LoVo (cell line): ENCODE measurements around the gene PPP1R17.

ENCODE experiments used
- DNase-seq: peaks from one replicate; pipeline ENCODE4 v3.0.0-alpha.2; 2016; ENCODE audit warnings: low spot score

The PPP1R17 gene

DNA sequence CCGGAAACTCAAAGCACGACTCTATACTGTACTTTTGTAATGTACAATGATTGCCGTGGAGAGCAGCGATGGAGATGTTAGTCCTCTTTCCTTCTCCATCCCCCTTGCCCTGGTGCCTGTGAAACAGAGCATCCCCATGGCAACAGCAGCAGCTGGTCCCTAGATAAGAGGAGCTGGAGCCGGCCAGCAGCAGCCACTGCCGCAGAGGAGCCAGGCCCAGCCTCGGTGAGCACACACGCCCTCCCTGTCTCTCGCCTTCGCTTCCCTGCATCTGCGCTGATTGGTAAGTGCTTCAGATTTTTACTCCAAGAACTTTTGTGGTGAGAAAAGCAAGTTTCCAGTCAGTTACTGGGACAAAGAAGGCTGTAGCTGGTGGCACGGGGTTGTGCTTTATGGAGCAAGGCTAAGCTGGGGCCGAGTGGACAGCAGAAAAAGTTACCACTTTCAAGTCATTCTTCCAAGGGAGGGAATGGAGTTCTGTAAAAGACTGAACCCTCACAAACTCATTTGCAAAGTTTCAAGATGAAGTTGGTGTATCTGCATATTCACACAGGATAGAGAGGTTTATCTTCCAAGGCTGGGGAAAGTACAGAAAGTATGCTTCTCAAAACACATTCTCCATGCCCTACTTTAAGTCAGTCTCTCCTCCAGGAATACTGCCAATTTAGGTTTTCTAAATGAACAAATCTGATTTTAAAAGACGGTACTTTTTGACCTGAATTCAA lies at the start of gene PPP1R17:
Gene PPP1R17 (plus strand): TSS at position 192 of the 725 bp plus-strand sequence. CDS start 5,227 bp downstream, outside the sequence.
- DNase-seq: no peak

DNA sequence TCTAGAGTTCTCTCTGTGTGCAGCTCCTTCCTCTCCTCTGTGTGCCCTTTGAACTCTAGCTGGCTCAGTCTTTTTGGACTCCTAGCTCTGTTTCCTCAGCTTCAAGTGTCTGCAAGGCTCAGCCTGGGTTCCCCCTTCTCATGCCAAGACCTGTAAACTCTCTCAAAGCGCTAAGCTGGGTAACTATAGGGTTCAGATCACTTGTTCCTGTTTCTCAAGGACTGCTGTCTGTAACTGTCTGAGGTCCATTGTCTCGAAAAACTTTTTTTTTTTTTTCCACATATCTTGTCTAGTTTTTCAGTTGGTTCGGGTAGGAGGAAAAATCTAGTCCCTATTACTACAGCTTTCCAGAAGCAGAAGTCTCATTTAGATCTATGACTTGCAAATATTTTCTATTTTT lies 46.6 kb upstream of the PPP1R17 start:
- DNase-seq: no peak

GRCh38 chr7:31642681-31643115 lies 44.3 kb upstream of the PPP1R17 start:
- DNase-seq: no peak

- no peak for DNase-seq
These were observed 40.1 kb upstream of the PPP1R17 start for GRCh38 chr7:31646942-31647341.

- no peak for DNase-seq
These were observed 39.5 kb upstream of the PPP1R17 start for GRCh38 chr7:31647511-31647910.

DNA sequence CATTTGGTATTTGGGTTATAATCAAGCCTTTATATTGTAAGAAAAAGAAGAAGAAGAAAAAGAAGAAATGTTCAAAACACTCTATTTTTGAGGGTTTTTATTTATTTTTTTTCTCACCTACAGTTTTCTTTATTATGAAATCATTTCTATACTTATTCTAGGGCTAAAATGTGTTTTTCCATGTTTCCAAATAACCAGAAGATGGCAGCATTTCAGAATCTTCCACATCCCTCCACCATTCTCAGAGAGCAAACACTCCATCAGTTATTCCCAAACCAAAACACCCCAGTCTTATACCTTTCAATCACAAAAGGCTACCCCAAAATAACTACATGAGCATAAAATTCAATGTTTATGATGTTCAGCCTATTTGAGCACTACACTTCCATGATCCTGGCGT lies 38.7 kb upstream of the PPP1R17 start:
- no peak for DNase-seq

DNA sequence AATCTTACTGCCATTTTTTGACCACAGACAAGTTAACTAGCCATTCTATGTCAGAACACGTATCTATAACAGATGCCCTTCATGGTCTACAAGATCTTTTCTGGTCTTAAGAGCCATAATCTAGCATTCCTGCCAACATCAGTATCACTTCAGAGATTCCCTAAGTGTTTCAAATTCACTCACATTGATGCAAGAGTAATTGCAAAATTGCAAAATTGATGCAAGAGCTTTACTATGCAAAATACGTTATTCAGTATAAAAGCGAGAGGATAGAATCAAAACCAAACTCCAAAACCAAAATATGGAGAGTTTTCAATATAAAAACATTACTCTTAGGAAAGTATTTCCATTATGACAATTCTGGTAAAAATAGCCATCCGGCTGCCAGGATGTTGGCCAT lies 38.1 kb upstream of the PPP1R17 start:
- no peak for DNase-seq

DNA sequence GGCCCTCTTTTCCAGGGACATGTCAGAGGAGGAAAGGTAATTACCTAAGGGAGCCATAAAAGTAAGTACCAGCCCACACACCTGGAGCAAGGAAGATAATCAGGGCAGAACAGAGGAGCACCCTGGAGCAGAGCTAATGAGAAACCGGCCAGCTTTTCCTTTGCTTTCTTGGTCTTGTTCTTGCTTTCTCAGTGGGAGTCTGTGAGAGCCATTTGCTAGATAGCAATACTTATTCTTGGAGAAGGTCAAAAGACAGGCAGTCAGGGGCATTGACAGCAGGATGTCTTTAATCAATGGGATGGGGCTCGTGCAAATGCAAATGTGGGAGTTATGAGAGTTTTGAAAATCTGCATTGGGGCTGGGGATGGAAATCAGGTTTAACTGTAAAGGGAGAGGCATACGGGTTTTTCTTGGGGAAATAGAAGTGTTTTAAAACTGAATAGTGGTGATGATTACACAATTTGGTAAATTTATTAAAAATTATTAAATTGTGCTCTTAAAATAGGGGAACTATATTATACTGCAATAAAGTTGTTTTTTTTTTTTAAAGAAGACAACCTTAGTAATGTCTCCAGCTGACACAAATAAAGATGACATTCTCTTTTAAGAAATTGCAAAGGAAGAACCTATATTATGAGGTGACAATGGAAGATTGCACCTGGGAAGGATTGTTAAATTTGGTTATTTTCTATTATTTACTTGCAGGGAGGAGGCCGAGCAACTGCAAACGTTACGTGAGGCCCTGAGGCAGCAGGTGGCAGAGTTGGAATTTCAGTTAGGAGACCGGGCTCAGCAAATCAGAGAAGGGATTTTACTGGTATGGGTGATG lies 35.6 kb upstream of the PPP1R17 start:
- no peak for DNase-seq

- DNase-seq: no peak
These were observed 35.0 kb upstream of the PPP1R17 start for GRCh38 chr7:31652063-31652326.

DNA sequence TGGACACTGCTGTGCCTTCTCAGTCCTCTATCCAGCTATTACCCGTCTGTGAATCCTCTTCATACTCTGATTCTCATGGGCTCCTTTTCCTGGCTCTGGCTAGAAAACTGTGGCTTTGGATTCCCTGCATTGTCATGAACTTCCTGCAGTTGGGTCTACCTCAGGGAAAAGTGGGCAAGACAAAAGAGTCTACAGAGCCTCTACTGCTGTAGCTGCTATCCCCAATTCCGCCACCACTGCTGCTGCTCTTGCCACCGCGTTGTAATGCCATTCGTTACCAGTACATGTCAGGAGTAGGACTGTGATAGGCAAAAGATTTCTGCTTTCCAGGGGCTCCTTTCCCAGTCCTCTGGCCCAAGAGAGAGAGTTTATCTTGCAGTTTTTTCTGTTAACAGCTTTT lies 23.9 kb upstream of the PPP1R17 start:
- no peak for DNase-seq

GRCh38 chr7:31664890-31665289 lies 22.1 kb upstream of the PPP1R17 start:
- no peak for DNase-seq

DNA sequence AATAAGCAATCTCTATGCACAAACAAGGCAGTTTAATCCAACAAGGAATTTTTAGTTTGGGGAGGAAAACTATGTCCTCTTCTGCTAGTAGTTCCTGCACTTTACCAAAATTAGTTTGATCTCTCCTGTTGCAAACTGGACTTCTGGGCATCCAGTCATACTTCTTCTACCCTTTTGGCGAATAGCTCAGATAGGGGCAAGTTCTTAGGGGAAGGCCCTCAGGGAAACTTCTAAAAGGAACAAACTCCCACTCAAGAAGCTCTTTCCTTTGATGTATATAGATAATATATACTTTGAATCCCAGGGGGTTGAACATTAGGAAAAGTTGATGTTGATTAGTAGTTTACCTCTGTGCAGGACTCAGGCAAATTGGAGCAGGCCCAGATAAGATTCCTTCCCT lies 21.5 kb upstream of the PPP1R17 start:
- no peak for DNase-seq

DNA sequence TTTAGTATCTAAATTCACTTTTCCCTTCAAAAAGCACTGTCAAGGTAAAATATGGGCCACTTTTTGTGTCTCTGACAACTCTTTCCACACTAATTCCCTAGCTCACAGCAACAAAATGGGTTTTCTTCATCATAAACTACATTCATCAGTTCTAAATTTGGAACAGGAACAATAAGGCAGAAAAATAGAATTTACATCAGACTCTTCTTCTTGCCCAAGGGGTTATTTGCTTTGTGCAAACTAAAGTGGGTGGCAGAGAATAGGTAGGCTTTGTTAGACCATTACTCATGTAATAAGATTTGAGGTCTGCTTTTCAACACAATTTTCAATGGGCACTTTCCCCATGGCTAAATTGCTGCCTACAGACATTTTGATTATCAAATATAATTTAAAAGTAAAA lies 17.6 kb upstream of the PPP1R17 start:
- no peak for DNase-seq

GRCh38 chr7:31679574-31680305 lies 7.3 kb upstream of the PPP1R17 start:
- no peak for DNase-seq

DNA sequence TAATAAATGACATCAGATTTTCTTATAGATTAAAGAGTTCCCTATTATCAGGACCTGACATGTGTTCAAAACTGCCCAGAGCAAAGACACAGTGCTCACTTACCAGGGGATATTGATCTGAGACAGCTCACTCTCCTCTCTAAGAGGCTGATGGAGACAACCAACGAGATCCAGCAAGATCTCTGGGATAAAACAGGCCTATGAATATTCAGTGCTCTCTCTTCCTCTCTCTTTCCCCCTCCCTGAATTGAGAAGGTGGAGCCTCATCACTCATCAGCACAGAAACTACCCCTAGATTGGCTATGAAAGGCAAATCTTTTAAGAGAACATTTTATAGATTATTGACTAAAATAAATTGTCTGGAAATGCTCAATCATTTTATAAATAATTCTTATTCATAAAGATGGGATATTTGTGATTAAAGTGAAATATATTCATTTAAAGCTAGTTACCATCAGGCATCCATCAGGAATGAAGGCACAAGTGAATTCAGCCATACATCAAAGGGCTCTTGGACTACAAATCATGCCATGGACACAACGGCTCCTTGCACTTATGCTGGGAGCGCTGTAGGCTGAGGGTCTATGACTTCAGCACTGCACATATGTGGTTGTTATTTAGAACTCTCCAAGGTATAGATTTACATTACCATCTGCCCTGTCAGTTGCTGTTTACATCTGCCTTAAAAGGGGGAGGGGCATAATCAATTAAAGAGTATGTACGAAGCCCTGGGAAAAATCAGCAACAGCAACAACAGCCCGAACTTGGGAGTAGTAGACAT lies 3.4 kb upstream of the PPP1R17 start:
- DNase-seq: no peak

DNA sequence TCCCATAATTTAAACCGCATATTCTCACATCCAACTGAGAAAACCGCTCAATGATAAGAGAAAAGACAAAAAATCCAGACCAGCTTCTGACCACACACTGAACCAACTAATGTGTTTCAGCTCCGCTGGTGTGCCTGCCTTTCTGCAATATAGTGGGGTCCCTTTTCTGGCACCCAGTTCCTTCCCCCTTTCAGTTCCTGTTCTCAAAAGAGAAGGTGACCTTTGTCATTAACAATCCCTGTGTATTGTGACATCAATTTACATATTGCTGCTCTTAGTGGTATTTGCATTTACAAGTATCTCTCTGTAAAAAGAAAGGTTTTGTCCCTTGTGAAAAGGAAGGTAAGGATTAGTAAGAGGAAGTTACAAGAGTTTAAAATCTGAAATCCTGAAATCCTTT lies 1.4 kb downstream of the PPP1R17 start:
- DNase-seq: no peak

DNA sequence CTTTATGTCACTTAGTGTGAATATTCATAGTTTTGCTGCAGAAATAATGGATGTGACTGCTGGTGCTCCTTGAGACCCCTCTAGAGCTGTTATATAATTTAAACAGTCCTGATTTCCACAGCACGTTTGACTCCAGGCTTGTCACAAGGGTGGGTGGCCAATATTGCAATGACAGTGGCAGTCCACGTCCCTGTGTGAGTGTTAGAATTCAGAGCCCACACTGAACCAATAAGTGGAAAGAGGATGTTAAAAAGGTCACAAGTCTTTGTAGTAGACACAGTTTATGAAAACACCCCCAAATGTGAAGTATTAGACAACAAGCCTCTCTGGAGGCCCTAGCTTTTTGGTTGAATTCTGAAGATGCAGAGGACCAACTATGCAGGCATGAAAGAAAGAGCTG lies 2.0 kb downstream of the PPP1R17 start:
- DNase-seq: no peak

DNA sequence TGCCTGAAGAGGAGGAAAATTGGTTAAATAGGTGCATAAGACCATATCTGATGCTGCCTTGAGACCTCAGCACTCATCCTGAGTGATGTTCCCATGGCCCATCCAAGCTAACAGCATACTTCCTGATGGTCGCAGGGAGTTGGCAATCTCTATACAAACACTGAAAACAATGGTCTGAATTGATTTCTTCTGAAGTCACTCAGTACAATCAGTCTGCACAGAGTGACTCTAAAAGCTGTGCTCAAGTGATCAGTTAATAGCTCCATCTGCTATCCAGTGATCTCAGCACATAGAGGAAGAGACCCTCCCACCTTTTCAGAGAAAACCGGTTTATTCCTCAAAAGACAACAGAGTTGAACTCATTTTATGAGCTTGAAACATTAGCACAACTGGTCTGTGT lies 3.9 kb downstream of the PPP1R17 start:
- DNase-seq: no peak

DNA sequence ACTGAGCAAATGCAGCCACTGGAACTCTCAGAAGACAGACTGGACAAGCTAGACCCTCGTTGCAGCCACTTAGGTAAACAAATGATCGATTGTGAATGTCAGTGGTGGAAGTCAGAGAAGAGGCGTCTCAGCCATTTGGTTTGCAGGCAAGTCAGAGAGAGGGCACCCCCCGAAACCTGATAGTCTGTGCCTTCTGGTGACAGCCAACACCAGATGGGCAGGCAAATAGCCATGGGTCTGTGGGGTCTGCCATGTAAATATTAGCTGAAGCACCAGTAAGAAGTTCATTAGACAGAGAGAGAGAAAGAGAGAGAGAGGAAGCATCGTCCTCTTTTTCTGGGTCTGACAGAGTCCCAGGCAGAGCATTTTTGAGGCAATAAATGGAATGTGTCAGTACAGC lies 5.4 kb downstream of the PPP1R17 start:
- DNase-seq: no peak

DNA sequence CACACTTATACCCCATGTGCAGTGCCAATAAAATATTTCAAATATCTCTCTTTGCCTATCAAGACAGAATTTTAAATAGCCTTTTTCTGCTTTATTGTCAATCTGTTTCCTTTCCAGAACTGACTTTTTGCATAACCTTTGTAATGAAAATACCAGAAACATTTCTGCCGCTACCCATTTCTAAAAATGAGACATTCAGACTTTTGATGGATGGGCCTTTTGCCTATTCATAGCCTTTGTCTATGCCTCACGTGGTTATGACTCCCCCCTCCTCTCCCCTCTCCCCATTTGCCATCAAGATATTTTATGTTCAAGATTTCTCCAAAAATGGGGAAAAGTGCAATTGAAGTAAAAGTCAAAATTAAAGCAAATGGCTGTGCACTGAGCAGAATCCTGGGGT lies 5.9 kb downstream of the PPP1R17 start:
- DNase-seq: no peak

- DNase-seq: no peak
These were observed 9.0 kb downstream of the PPP1R17 start for GRCh38 chr7:31695859-31696614.

GRCh38 chr7:31699050-31699449 lies 12.0 kb downstream of the PPP1R17 start:
- no peak for DNase-seq
